Skeletal muscle cell (primary cell): ENCODE data around the gene IFNA10.
"Not testable (repeated sequence)": the region's sequence is repeated elsewhere in the genome, so short reads cannot be mapped to it uniquely, and the experiment has no call there.

Source experiments
- DNase-seq: peaks from one replicate; pipeline ENCODE4 v3.0.0-alpha.2; 2010; ENCODE audit warnings: low read depth
- H3K4me3 ChIP-seq: 2 replicates; pipeline ENCODE4 v1.5.1; 2011; ENCODE audit warnings: low read depth, mild to moderate bottlenecking, control low read depth, low read length, moderate library complexity

Gene IFNA10

DNA sequence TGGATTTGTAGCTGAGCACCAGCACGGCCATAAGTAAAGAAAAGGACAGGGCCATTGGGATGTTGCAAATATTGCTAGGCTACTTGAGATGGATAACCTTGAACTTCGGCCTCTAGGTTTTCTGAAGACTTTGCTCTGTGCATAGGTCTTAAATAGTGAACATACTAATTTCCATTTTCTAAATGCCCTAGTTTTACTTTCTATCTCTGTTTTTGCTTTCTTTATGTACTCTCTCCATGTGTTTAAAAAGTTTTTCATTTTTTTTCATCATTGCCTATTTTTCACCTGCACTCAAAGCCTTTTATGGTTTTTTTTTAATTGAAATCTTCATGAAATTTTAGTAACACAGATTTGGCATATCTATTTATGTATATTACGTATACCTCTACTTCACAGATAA lies at the start of gene IFNA10:
Gene IFNA10, minus strand, starts transcription at position 101 of the 400 bp plus-strand sequence. Its CDS starts 46 bp downstream, at position 55.
- DNase-seq = not testable (repeated sequence)

DNA sequence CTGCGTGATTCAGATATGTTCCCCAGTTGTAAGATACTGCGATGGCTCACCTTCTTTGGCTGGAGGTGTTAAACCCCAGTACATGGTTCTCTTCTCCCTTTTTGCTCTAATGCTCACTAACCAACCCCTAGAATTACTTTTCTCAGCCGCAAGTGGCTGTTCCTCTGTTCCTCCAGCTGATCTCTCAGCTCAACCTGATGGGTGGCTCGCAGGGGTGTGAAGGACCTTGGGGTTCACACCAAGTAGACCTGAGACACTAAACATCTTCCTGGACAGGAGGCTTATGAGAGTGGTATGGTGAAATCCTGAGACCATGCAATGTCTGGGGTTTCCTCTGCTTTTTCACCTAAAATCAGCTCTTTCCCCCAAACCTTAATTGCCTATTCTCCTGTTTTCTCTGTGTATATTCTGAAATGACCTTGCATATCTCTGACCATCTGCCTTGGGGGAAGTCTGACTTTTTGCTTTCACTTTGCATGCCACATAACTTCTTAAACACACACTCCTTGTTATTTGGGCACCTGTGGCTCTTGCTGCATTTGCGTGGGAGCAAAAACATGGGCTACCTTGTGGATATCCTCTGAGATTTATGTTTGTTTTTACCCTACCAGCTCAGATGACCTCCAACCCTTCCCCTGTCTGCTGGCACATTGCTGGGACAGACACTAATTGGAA lies 48.7 kb upstream of the IFNA10 start:
- H3K4me3 ChIP-seq = no peak overlapping the region
- no peak for DNase-seq

More for the DNA sequence above, at the start of gene IFNA10:
- not testable (repeated sequence) for H3K4me3 ChIP-seq

DNA sequence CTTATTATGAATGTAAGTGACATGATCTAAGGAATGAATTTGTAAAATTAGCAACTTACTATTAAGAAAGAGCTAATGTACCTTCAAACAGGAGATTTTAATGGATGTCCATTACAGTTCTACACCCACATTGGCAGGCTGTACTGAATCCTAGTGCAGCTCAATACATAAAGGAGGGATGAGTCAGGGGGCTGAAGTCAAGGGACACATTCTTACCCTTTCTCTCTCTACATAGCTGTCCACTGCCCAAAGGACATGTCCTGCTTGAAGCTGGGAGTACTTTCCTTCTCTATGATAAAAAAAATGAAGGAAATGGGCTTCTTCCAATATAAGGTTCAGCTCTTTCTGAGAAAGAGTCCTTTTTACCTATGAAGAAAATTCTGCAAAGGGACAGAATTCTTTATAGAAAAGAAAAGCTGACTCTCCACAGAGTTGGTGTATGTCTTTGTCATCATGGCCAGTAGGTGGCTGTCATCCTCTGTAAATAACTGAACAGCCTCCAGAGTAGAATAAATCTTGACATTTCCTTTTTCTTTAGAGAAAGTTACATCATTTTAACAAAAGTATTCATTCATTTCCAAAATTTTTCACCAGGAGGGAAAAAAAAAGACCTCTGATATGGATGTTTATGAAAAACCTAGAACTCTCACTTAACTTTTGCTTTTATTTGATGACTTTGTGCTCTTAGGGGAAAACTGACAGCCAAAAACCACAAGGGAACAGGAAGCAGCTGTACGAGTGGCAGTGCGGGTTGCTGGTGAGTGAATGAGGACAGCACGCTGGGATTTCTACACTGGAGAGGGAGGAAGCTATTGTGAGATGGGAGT lies 46.0 kb upstream of the IFNA10 start:
- no peak overlapping the region for H3K4me3 ChIP-seq

DNA sequence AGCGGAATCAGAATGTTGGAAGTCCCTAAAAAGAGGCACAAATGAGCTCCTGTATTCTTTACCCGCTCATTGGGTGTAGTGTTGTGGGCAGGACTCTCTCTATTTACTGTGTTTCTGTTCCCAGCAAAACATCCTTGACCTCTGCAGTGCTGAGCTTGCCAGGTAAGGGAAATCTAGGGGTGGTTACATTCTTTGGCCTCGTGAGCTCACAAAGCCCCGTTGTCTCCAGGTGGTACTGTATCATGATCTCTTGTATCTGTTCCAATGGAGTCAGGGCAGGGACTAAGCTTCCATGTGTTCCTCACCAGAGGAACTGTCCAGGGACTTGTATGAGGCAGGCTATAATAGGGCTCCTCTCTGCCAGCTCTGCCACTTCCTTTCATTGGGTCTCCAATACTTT lies 44.7 kb upstream of the IFNA10 start:
- DNase-seq = no peak
- no peak overlapping the region for H3K4me3 ChIP-seq

More for the DNA sequence above, 46.0 kb upstream of the IFNA10 start:
- peak; percentile 4 for DNase-seq

DNA sequence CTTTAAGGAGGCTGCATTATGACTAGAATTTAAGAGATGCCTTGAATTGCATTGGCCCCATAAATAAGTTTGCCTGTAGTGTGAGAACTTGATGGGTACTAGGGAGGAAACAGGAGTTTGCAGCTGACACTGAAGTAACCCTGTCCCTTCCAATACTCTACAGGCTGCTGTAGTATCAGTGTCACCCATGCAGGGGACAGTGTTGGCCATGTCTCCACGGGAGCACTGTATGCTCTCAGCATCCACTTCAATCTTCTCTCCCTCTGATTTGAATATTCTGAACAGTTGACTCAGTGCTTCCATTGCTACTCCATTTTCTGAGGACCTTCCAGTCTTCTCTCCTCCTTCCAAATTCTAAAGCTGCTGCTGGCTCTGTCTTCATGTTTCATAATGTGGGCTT lies 44.2 kb upstream of the IFNA10 start:
- DNase-seq = no peak
- H3K4me3 ChIP-seq = no peak overlapping the region

DNA sequence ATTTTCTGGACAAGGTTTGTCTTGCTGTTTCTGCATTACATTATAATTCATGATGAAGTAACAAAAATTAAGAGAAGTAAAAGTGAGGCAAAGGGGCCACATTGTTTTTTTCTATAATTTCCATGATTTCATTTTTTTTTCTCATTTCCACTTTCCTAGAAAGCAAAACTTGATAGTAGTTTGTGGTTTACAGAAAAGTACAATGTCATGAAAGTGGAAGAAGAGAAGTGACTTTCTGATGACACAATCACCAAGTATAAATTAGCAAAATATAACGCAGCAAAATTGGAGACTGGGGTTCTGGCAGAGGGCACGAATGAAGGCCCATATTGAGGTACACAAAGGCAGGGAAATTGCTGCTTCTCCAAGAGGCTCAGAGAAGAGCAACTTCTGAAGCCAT lies 37.9 kb upstream of the IFNA10 start:
- H3K4me3 ChIP-seq = no peak overlapping the region
- no peak for DNase-seq

DNA sequence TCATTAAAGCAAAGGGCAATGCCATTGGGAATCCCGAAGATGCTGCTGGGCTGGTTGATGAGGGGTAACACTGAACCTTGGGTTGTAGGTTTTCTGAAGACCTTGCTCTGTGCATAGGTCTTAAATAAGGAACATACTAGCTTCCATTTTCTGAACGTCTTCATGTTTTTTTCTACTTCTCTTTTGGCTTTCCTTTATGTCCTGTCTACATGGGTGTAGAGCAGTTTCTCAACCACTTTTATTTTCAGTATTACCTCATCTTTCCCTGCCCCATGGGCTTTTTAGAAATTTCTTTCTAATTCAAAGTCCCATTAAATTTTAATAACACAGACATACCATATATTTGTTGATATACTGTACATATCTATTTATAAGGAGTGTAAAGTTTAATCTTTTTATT lies 33.0 kb upstream of the IFNA10 start, which contains the start of gene IFNA14:
Gene IFNA14, minus strand, starts transcription at position 95 of the 400 bp plus-strand sequence. Its CDS starts 70 bp downstream, at position 25.
- H3K4me3 ChIP-seq = no peak within 1 kb of the TSS
- no peak for DNase-seq

DNA sequence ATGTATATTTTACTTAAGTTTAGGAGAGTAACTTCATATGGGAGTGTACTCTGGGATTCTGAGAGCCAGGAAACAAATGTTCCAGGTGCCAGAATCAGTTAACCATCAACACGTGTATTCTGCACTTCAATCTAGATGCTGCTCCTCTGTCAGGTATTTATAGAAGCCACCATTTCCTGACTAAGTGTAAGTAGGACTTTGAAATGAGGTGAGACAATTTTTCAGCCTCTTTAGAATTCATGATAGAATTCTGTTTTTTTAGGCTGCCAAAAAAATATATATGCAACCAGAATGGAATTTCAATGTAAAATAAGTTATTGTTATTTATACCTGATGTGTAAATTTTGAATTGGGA lies 29.4 kb upstream of the IFNA10 start:
- not testable (repeated sequence) for DNase-seq, H3K4me3 ChIP-seq

DNA sequence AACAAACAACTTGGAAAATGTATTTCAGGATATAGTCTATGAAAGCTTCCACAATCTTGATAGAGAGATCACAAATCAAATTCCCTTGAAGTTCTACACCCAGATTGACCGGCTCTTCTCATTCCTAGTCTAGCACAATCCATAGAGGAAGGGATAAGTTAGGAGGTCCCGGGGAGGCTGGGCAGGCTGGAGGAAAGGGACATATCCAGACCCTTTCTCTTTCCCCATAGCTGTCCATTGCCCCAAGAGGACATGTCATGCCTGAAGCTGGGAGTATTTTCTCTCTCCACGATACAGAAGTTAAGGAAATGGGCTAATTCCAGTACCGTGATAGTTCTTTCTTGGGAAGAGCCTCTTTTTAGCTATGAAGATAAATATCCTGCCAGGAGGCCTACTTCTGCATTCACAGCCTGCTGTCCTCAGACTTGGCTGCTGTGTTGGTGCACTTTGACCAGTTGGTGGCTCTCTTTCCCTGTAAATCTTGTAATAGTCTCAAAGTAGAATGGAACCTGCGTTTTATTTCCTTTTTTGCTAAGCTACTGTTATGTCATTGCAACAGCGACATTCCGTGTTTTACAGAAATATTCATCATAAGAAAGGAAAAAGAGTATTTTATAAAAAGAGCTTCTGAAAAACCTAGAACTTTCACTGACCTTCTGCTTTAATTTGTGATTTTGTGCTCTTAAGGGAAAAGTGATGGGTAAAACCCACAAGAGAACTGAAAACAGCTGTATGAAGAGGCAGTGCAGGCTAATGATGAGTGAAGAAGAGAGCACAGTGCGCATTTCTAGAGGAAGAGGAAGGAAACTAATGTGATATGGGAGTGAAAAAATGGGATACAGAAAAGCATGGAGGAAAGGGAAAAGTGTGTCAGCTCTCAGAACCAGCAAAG lies 28.8 kb upstream of the IFNA10 start:
- not testable (repeated sequence) for H3K4me3 ChIP-seq
- peak; percentile 8 for DNase-seq

DNA sequence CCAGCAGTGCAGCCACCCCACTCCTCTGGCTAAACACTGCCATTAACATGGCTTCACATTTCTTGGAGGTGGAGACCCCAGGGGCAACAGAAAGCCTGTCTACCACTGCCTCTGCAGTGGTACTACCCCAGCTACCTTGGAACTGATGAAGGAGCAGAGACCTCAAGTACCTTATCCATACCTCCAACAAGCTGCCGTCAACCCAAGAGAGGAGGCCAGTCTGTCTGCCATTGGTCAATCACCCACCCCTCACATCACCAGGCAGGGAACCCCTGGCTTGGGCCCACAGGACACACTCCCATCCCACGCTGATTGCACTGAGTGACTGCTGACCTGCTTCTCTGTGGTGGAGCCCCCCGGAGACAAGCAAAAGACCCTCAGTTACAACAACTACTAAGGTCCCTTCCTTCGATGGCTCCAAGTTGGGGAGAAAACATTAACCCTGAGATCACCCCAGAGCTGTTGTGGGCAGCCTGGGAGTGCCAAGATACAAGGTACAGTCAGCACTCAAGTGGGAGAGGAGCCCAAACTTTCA lies 27.3 kb upstream of the IFNA10 start:
- no peak overlapping the region for H3K4me3 ChIP-seq
- no peak for DNase-seq

DNA sequence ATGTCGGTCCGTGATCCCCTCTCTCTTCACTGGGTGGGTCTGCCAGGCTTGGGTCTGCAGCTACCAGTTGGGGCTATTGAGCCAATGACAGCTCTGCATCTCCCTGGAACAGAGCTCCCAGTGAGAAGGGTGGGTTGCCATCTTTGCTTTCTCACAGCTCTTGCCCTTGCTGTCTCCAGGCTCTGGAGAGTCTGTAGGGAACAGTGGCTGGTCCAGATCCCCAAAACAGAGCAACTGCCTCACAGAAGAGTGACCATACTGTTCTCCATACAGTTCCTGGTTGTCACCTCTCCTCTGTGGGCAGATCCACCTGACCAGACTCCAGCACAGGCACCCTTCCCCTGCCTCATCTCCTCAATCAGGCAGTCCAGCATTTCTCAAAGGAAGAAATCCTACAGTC lies 26.3 kb upstream of the IFNA10 start:
- no peak overlapping the region for H3K4me3 ChIP-seq
- no peak for DNase-seq

DNA sequence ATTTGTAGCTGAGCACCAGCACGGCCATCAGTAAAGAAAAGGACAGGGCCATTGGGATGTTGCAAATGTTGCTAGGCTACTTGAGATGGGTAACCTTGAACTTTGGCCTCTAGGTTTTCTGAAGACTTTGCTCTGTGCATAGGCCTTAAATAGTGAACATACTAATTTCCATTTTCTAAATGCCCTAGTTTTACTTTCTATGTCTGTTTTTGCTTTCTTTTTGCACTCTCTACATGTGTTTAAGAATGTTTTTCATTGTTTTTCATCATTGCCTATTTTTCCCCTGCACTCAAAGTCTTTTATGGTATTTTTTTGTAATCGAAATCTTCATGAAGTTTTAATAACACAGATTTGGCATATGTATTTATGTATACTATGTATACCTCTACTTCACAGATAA lies 21.2 kb upstream of the IFNA10 start, which contains the start of gene IFNA17:
Gene IFNA17, minus strand, starts transcription at position 101 of the 400 bp plus-strand sequence. Its CDS starts 49 bp downstream, at position 52.
- no peak within 1 kb of the TSS for H3K4me3 ChIP-seq
- DNase-seq = no peak

DNA sequence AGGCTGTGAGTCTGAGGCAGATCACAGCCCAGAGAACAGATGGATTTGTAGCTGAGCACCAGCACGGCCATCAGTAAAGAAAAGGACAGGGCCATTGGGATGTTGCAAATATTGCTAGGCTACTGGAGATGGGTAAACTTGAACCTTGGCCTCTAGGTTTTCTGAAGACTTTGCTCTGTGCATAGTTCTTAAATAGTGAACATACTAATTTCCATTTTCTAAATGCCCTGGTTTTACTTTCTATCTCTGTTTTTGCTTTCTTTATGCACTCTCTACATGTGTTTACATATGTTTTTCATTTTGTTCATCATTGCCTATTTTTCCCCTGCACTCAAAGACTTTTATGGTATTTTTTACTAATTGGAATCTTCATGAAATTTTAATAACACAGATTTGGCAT lies 10.3 kb upstream of the IFNA10 start, which contains the start of gene IFNA16:
Gene IFNA16, minus strand, starts transcription at position 101 of the 400 bp plus-strand sequence. Its CDS starts 6 bp downstream, at position 95.
- DNase-seq, H3K4me3 ChIP-seq: not testable (repeated sequence)

DNA sequence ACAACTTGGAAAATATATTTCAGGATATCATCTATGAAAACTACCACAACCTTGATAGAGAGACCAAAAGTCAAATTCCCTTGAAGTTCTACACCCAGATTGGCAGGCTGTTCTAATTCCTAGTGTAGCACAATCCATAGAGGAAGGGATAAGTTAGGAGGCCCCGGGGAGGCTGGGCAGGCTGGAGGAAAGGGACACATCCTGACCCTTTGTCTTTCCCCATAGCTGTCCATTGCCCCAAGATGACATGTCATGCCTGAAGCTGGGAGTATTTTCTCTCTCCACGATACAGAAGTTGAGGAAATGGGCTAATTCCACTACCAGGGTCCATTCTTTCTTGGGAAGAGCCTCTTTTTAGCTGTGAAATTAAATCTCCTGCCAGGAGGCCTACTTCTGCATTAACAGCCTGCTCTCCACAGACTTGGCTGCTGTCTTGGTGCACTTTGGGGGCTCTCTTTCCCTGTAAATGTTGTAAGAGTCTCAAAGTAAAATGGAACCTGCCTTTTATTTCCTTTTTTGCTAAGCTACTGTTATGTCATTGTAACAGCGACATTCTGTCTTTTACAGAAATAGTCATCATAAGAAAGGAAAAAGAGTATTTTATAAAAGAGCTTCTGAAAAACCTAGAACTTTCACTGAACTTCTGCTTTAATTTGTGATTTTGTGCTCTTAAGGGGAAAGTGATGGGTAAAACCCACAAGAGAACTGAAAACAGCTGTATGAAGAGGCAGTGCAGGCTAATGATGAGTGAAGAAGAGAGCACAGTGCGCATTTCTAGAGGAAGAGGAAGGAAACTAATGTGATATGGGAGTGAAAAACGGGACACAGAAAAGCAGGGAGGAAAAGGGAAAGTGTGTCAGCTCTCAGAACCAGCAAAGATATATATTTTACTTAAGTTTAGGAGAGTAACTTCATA lies 6.7 kb upstream of the IFNA10 start:
- DNase-seq, H3K4me3 ChIP-seq: not testable (repeated sequence)

DNA sequence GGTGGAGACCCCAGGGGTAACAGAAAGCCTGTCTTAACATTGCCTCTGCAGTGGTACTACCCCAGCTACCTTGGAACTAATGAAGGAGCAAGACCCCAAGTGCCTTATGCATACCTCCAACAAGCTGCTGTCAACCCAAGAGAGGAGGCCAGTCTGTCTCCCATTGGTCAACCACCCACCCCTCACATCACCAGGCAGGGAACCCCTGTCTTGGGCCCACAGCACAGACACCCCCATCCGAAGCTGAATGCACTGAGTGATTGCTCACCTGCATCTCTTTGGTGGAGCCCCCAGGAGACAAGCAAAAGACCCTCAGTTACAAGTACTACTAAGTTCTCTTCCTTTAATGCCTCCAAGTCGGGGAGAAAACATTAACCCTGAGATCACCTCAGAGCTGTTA lies 5.2 kb upstream of the IFNA10 start:
- DNase-seq, H3K4me3 ChIP-seq: not testable (repeated sequence)

DNA sequence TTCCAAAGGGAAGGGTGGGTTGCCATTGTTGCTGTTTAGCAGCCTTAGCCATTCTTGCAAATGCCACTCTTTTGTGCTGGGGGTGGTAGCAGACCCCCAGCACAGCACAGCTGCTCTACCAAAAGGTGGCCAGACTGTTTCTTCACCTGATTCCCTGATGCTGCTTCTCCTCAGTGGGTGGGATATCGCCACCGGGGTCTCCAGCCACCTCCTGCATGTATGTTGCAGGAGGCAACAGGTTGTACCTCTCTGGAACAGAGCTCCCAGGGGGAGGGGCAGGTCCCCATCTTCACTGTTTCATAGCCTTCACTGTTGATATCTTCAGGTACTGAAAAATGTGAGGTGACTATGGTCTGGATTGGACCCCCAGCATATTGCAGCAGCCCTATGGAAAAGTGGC lies 3.8 kb upstream of the IFNA10 start:
- DNase-seq, H3K4me3 ChIP-seq: not testable (repeated sequence)

DNA sequence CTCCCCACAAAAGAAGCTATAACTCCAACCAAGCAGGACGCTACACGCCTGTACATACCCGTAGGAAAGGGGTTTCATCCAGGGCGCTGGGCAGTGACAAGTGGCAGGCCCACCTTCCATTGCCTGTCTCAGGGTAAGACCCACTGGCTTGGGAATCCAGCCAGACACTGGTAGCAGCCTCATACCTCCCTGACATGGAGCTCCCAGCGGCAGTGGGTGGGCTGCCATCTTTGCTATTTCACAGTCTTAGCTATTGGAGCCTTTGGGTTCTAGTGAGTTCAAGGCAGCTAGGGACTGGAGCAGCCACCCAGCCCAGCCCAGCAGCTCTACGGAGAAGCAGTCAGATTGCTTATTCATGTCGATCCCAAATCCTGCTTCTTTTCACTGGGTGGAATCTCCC lies 3.4 kb upstream of the IFNA10 start:
- no peak for DNase-seq
- H3K4me3 ChIP-seq = no peak overlapping the region

DNA sequence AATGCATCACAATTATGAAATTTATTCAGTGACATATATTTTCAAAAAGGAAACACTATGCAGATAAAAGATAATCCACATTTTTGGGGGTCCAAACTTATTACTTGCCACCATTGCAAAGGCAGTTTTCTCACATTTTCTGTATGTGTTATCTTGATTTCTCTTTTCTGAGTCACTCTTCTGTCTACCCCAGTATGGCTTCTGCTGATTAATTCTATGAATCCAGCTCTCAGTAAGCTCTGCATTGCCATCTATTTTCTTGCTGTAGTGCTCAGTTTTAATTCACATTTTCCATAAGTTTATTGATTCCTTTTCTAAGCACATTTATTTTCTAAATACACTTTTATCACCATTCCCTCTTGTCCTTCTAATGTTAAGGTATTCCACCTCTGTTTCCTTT lies 1.7 kb downstream of the IFNA10 start:
- no peak overlapping the region for H3K4me3 ChIP-seq
- no peak for DNase-seq
